Measurements from ENCODE around the gene IPO11.

DNA sequence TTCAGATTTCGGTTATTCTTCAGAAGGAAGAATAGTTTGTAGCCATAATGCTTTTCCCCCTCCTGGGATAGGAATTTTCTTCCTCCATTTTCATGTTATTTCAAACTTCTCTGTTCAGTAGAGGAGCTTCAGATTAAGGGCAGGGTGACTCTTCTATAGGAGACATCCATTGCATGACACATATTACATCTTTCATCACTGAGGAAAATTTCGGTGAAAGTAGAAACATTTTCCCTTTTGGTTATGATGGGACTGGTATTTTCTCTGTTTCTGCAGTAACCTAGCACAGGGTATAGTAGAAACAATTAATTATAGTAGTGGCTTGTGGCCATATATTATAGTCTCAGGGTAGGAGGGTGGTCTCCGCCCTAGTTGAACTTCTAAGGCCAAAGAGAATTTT is 1.1 kb downstream of the IPO11 start:
- TF ChIP-seq, protein P1, sequence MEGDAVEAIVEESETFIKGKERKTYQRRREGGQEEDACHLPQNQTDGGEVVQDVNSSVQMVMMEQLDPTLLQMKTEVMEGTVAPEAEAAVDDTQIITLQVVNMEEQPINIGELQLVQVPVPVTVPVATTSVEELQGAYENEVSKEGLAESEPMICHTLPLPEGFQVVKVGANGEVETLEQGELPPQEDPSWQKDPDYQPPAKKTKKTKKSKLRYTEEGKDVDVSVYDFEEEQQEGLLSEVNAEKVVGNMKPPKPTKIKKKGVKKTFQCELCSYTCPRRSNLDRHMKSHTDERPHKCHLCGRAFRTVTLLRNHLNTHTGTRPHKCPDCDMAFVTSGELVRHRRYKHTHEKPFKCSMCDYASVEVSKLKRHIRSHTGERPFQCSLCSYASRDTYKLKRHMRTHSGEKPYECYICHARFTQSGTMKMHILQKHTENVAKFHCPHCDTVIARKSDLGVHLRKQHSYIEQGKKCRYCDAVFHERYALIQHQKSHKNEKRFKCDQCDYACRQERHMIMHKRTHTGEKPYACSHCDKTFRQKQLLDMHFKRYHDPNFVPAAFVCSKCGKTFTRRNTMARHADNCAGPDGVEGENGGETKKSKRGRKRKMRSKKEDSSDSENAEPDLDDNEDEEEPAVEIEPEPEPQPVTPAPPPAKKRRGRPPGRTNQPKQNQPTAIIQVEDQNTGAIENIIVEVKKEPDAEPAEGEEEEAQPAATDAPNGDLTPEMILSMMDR (IDR thresholded peaks at IDR 0.05 in 4 of 5, conservative IDR thresholded peaks at IDR 0.05 in 1 of 5): no peak
- no peak for TF ChIP-seq POLR2A (IDR thresholded peaks at IDR 0.05)
